Measurements from ENCODE around the gene TMEM178B. TPM values are rescaled to one million over a fixed set of nuclear protein-coding genes. Genes with fewer than 3 reads are reported as not detected.

Gene TMEM178B
- total RNA-seq, 1 experiment from 2014 or later = 0.11 TPM

GRCh38 chr7:141272417-141272816 lies 198.6 kb downstream of the TMEM178B start:
- no peaks in the 10 kb centered on the region for H3K27me3 Mint-ChIP-seq (ENCODE audit: insufficient read depth, unreplicated experiment)
- H3K27me3 ChIP-seq (replicated peaks; ENCODE audit: control insufficient read depth, insufficient read depth, low read length) = no peaks in the 10 kb centered on the region
- no peak for DNase-seq
- H3K27ac Mint-ChIP-seq (ENCODE audit: unreplicated experiment) = no peak overlapping the region
- H3K9me3 Mint-ChIP-seq (ENCODE audit: unreplicated experiment) = no peaks in the 10 kb centered on the region
- POLR2A ChIA-PET = no interaction called here
- H3K9me3 ChIP-seq = no peaks in the 10 kb centered on the region
- H3K36me3 ChIP-seq (ENCODE audit: control insufficient read depth, insufficient read depth, low read length) = no peaks in the 10 kb centered on the region
- no peaks in the 10 kb centered on the region for H3K4me1 Mint-ChIP-seq (ENCODE audit: low read depth, unreplicated experiment)
- H3K4me3 ChIP-seq (ENCODE audit: low read depth, low read length) = no peak overlapping the region
- TF ChIP-seq CTCF (IDR thresholded peaks at IDR 0.05; ENCODE audit: insufficient read depth in 1 of 2, low read depth in 1 of 2, low read length in 1 of 2, severe bottlenecking in 1 of 2, unreplicated experiment in 1 of 2) = no peak
- H3K4me1 ChIP-seq = peaks cover 5% of the 10 kb centered on the region; the same call in 1 of the 2 replicates
- CTCF ChIA-PET = no interaction called here
- no peaks in the 10 kb centered on the region for H3K36me3 Mint-ChIP-seq (ENCODE audit: insufficient read depth, unreplicated experiment)
- BruUV-seq (replicated peaks) = no TSS peak
- intact Hi-C loops (cut with micrococcal nuclease; ENCODE audit: unreplicated experiment) = loop anchor here (1.0 kb wide), 1 partner anchor 261 kb away; no protein-coding TSS in a partner anchor
- H3K4me3 Mint-ChIP-seq (ENCODE audit: unreplicated experiment) = no peak overlapping the region

DNA sequence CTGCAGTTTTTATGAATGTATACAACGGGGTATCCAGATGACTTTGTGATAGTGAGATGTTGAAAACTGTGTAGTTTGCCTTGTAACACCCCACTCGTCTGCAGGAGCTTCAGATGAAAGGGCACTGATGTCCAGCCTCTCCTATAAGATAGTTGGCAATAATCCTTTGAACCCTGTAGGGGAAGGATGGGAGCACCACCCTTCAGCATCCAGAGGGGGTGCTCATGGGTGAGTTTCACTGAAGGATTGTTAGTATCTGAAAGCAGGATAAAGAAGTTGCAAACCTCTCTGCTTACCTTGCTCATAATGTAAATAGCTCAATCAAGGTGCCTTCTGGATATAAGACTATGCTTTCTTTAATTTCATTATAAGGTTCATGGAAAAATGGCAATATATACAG lies 201.5 kb downstream of the TMEM178B start:
- H3K36me3 Mint-ChIP-seq (ENCODE audit: insufficient read depth, unreplicated experiment) = no peaks in the 10 kb centered on the region
- no peak for DNase-seq
- ChIA-PET CTCF (no interaction called here), POLR2A (interaction anchor here (0.6 kb wide), 1 partner anchor 1988 kb away, joined by 3 read pairs; the partner anchor contains the start of gene GSTK1)
- Histone ChIP-seq H3K27me3 (replicated peaks; ENCODE audit: control insufficient read depth, insufficient read depth, low read length) (no peaks in the 10 kb centered on the region), H3K4me3 (ENCODE audit: low read depth, low read length) (no peak overlapping the region), H3K9me3 (no peaks in the 10 kb centered on the region), H3K4me1 (peaks cover 9% of the 10 kb centered on the region; the same call in 1 of the 2 replicates), H3K36me3 (ENCODE audit: control insufficient read depth, insufficient read depth, low read length) (no peaks in the 10 kb centered on the region)
- no peak for TF ChIP-seq CTCF (IDR thresholded peaks at IDR 0.05; ENCODE audit: insufficient read depth in 1 of 2, low read depth in 1 of 2, low read length in 1 of 2, severe bottlenecking in 1 of 2, unreplicated experiment in 1 of 2)
- no peaks in the 10 kb centered on the region for H3K9me3 Mint-ChIP-seq (ENCODE audit: unreplicated experiment)
- H3K4me3 Mint-ChIP-seq (ENCODE audit: unreplicated experiment) = no peak overlapping the region
- intact Hi-C loops (cut with micrococcal nuclease; ENCODE audit: unreplicated experiment) = no loop called here
- BruUV-seq (replicated peaks) = no TSS peak
- H3K27me3 Mint-ChIP-seq (ENCODE audit: insufficient read depth, unreplicated experiment) = no peaks in the 10 kb centered on the region
- H3K4me1 Mint-ChIP-seq (ENCODE audit: low read depth, unreplicated experiment) = no peaks in the 10 kb centered on the region
- no peak overlapping the region for H3K27ac Mint-ChIP-seq (ENCODE audit: unreplicated experiment)

DNA sequence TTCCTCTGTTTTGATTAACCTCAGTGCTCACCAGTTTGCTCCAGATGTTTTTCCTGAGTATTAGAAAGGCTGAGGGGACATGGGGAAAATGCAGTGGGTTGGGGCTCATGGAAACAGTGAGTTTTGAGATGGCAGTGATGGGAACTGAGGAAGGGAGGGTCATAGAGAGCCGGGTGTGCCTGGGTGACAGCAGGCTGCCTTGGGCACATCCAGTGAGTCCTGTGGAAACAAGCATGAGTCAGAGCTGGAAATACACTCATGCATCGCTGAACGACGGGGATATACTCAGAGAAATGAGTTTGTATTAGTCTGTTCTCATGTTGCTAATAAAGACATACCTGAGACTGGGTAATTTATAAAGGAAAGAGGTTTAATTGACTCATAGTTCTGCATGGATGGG lies 202.2 kb downstream of the TMEM178B start:
- Mint-ChIP-seq H3K27ac (ENCODE audit: unreplicated experiment) (no peak overlapping the region), H3K9me3 (ENCODE audit: unreplicated experiment) (no peaks in the 10 kb centered on the region), H3K27me3 (ENCODE audit: insufficient read depth, unreplicated experiment) (no peaks in the 10 kb centered on the region), H3K36me3 (ENCODE audit: insufficient read depth, unreplicated experiment) (no peaks in the 10 kb centered on the region), H3K4me3 (ENCODE audit: unreplicated experiment) (no peak overlapping the region), H3K4me1 (ENCODE audit: low read depth, unreplicated experiment) (no peaks in the 10 kb centered on the region)
- ChIA-PET POLR2A (no interaction called here), CTCF (no interaction called here)
- TF ChIP-seq CTCF (IDR thresholded peaks at IDR 0.05; ENCODE audit: insufficient read depth in 1 of 2, low read depth in 1 of 2, low read length in 1 of 2, severe bottlenecking in 1 of 2, unreplicated experiment in 1 of 2) = no peak
- no peak for DNase-seq
- intact Hi-C loops (cut with micrococcal nuclease; ENCODE audit: unreplicated experiment) = no loop called here
- H3K4me3 ChIP-seq (ENCODE audit: low read depth, low read length) = no peak overlapping the region
- peaks cover 9% of the 10 kb centered on the region; the same call in 1 of the 2 replicates for H3K4me1 ChIP-seq
- H3K9me3 ChIP-seq = no peaks in the 10 kb centered on the region
- no TSS peak for BruUV-seq (replicated peaks)
- H3K36me3 ChIP-seq (ENCODE audit: control insufficient read depth, insufficient read depth, low read length) = no peaks in the 10 kb centered on the region
- no peaks in the 10 kb centered on the region for H3K27me3 ChIP-seq (replicated peaks; ENCODE audit: control insufficient read depth, insufficient read depth, low read length)

Measured in Caco-2 (cell line).